NB4 (cell line): ENCODE results near the gene CCDC178.

ENCODE experiments used
- POLR2A ChIP-seq: IDR thresholded peaks from 2 replicates; pipeline ENCODE4 v1.6.1; 2011; ENCODE audit warnings: mild to moderate bottlenecking; ENCODE audit not compliant: insufficient read length; ENCODE audit errors: extremely low read depth
- TF ChIP-seq, protein P1 (sequence below): IDR thresholded peaks from one replicate; pipeline ENCODE4 v1.5.1; 2012; ENCODE audit warnings: low read depth, low read length

DNA sequence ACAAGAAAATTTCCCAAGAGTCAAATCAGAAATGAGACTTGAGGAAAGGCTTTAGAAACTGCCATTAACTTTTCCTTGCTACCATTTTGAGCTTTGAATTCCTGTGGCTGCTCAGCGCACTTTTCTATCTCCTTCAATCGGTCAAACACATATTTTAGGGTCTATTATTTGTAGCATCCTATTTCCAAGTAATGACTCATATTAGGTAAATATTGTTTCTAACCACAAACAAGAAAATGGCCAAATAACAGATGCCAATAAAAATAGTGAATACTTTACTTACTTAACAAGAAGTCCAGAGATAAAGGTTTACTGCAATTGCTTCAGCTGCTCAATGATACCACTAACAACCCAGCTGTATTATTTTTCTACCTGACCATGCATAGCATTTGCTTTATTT is 29.7 kb upstream of the CCDC178 start:
- TF ChIP-seq POLR2A: no peak
- TF ChIP-seq, protein P1, sequence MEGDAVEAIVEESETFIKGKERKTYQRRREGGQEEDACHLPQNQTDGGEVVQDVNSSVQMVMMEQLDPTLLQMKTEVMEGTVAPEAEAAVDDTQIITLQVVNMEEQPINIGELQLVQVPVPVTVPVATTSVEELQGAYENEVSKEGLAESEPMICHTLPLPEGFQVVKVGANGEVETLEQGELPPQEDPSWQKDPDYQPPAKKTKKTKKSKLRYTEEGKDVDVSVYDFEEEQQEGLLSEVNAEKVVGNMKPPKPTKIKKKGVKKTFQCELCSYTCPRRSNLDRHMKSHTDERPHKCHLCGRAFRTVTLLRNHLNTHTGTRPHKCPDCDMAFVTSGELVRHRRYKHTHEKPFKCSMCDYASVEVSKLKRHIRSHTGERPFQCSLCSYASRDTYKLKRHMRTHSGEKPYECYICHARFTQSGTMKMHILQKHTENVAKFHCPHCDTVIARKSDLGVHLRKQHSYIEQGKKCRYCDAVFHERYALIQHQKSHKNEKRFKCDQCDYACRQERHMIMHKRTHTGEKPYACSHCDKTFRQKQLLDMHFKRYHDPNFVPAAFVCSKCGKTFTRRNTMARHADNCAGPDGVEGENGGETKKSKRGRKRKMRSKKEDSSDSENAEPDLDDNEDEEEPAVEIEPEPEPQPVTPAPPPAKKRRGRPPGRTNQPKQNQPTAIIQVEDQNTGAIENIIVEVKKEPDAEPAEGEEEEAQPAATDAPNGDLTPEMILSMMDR: no peak
